SIG-M5 (cell line): Measurements from ENCODE around the gene INF2.

Experiments
- DNase-seq: peaks from one replicate; lab custom pipeline; 2025; lab: John Stamatoyannopoulos, UW

INF2 gene

DNA sequence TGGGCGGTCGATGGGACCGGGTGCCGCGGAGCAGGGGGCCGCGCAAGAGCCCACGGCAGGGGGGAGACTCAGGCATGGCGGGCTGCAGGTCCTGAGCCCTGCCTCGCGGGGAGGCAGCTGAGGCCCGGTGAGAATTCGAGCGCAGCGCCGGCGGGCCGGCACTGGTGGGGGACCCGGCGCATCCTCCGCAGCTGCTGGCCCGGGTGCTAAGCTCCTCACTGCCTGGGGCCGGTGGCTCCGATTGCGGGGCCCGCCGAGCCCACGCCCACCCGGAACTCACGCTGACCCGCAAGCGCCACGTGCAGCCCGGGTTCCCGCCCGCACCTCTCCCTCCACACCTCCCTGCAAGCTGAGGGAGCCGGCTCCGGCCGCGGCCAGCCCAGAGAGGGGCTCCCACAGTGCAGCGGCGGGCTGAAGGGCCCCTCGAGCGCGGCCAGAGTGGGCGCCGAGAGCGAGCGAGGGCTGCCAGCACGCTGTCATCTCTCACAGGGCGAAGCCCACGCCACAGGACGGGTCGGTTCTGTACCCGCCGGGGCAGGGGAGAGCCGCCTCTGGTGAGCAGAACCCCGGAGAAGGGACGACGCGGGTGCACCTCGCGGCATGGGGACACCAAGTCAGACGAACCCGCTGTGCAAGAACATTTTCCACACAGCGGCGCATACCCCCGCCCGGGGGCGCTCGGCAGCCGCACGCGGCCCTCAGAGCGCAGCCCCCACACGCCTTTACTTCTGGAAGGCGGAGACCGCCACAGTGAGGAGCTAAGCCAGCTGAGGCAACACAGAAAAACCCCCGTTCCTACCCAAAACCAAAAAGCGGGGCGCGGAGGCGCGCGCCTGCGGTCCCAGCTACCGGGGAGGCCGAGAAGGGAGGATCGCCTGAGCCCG, 62.4 kb downstream of the INF2 start:
- no peak for DNase-seq

DNA sequence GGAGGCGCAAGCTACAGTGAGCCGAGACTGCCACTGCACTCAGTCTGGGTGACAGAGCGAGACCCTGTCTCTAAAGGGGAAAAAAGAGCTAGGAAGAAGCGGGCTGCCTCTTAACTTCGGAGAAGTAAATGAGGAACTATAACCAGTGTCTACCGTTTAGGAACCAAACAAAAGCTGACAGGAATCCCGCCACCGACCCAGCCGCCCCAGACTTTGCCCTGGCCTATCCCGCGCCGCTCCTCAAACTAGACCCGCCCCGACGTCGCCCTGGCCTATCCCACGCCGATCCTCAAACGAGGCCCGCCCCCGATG, 63.0 kb downstream of the INF2 start:
- DNase-seq = peak; percentile 99

GRCh38 chr14:104752735-104753527, 63.5 kb downstream of the INF2 start, which contains the start of gene SIVA1:
Gene SIVA1, plus strand, starts transcription at chr14:104753147. Its CDS starts 55 bp downstream, at chr14:104753202.
- peak; percentile 99 for DNase-seq

GRCh38 chr14:104753528-104754212, 64.3 kb downstream of the INF2 start:
- no peak for DNase-seq

- no peak for DNase-seq
Observed at GRCh38 chr14:104754213-104754851, 64.9 kb downstream of the INF2 start.

DNA sequence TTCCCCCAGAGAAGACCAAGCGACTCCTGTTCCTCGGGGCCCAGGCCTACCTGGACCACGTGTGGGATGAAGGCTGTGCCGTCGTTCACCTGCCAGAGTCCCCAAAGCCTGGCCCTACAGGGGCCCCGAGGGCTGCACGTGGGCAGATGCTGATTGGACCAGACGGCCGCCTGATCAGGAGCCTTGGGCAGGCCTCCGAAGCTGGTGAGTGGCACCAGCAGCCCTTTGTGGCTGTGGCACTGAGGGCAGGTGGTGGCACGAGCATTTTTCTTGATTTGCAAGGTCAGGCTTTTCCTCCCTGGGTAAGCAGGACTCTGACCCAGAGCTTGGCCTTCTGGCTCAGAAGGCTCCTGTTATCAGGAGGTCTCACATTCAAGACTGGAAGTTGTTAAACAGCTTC, 66.2 kb downstream of the INF2 start:
- no peak for DNase-seq

GRCh38 chr14:104756477-104757237, 67.2 kb downstream of the INF2 start:
- DNase-seq = no peak

DNA sequence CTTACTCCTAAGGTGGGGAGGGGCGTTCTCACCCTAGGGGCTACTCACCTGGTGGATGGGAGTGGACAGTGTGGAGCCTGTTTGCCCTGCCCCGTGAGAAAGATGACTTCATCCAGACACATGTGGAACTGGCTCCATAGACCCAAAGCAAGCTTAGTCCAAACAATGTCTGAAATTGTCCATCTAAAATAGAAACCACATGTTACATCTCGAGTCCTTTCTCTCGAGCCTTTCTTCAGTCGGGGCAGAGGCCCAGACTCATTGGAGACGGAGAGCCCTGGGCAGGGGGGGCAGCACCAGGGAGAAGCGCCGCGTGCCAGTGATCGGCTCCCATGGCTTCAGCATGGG, 67.8 kb downstream of the INF2 start:
- no peak for DNase-seq

DNA sequence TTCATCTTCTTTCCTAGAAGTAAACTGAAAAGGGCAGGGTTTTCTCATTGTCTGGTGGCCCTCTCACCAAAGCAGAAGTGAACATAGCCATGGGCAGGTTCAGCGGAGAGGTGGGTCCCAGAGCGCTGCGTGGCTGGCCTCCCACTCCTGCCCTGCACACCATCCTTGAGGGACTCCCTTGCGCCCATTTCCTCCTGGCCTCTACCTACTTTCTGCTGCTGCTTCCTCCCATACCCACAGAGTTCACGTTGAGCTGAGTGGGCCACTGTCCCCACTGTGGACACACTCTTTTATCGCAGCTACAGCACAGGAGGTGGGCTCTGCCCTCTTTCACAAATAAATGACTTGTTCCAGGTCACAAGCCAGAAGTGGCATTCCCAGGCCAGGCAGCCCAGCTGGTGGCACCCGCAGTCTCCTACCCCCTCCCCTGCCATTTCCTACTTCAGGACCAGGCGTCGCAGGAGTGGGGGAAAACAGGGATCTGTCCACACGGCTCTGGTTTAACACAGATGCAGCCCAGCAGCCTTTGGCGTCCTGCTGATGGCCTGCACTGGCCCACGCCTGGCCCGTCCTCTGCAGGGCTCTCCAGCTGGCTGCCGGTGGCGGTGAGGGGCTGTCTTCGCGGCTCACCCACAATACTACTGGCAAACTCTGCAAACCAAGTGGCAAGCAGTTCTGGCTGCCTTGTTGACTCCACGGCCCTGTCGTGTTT, 68.4 kb downstream of the INF2 start:
- DNase-seq = no peak

GRCh38 chr14:104758981-104759969, 69.9 kb downstream of the INF2 start:
- no peak for DNase-seq

DNA sequence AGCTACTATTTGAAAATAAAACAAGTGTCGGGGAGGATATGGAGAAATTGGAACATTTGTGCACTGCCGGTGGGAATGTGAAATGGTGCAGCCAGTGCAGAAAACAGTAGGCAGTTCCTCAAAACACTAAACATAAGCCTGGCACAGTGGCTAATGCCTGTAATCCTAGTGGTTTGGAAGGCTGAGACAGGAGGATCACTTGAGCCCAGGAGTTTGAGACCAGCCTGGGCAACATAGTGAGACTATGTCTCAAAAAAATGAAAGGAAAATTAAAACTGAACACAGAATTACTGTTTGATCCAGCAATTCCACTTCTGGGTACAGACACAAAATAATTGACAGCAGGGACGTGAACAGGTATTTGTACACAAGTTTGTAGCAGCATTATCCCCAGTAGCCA, 76.1 kb downstream of the INF2 start:
- no peak for DNase-seq

GRCh38 chr14:104766256-104766862, 76.9 kb downstream of the INF2 start:
- no peak for DNase-seq

DNA sequence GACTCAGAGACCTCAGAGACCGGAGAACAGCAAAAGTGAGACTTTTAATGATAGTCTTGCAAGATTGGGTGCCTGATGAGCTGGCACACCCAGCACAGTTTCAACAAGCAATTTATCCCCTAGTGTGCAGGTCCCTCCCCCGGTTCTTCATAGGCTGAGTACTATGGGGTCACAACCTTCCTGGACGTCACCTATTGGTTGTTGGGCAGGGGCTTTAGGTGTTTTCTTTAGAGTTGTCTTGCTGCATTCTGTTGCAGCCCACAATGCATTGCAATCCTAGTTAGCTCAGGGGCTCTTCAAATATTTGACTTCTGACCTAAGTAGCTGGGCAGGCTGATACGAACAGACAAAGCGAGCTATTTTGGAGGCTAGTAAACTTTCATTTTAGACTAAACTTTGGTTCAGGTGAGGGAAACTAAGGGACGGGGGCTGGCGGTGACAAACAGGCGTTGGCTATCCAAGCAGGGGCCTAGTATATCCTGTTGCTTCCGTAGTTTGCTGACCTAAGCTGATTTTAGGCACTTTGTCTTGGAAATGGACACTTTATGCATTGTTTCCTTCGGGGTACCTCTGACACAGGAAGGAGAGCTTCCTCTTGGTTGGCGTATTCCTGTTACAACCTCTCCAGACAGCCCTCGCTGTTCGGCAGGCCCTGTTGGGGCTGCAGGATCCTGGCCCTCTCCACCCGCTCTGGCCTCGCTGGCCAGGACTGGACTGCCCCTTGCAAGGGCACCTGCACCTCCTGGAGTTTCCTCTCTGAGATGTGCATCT, 77.6 kb downstream of the INF2 start:
- DNase-seq = no peak

DNA sequence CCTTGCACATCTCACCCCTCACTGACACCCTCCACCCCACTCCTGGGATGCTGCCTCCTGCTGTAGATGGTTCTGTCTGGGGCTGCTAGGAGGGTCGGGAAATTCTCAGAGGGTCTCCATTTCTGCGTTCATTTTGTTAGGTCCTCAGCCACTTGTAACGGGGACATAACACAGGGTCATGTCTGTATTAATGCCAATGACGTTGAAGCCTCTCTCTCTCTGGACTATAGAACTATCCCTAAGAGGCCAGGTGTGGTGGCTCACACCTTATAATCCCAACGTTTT, 78.2 kb downstream of the INF2 start:
- DNase-seq = no peak

- no peak for DNase-seq
Observed at GRCh38 chr14:104768437-104769323, 79.3 kb downstream of the INF2 start.

- DNase-seq = no peak
Observed at GRCh38 chr14:104769324-104770071, 80.1 kb downstream of the INF2 start.

DNA sequence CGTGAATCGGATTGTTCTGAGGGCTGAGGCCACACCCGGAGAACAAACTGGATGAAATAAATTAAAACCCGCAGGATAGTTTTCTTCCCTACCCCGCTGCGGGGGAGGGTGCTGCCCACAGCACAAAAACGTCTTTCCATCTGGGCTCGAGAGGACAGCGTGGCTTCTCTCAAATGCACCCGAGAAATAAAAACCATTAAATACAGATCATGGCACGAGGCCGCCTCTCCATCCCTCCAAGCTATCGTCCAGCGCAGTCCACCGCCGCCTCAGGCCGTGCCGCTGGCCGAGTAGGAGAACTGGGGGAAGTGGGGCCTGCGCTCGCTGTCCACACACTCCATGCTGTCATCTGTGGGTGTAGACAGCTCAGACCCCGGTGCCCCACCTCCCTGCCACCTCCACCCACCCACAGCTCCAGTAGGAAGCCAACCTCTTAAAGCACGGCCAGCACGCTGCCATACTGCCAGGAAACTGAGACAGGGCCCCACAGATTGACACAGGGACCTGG, 80.7 kb downstream of the INF2 start:
- DNase-seq = no peak
